ENCODE data around the gene SUPT6H. TPM values are rescaled to one million over a fixed set of nuclear protein-coding genes. Genes with fewer than 3 reads are reported as not detected.
"Not testable (repeated sequence)": the region's sequence is repeated elsewhere in the genome, so short reads cannot be mapped to it uniquely, and the experiment has no call there.

The SUPT6H gene
- total RNA-seq, 1 donor from 2014 or later = 62.4 TPM

DNA sequence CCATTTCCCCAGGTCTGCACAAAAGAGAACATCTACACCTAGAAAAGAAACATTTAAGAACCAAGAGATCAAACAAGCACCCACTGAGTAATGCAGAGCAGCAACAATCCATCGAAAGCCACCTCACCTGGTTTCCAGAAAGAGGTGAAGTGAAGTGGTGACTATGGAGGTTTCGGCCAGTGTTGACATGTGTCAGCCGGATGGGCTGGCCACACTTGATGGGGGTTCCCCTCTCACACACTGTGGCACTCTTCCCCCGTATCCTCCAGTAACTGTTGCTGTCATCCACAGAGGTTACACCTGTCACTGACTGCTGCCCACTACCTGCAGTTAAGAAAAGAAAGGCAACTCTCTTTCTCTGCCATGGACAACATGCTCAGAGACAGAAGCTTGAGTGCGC lies 6.8 kb upstream of the SUPT6H start:
- no peaks in the 10 kb centered on the region for H3K27me3 ChIP-seq
- H3K4me1 ChIP-seq = no peaks in the 10 kb centered on the region
- no peak for DNase-seq
- no peaks in the 10 kb centered on the region for H3K9me3 ChIP-seq
- H3K4me3 ChIP-seq = no peak overlapping the region
- no peak overlapping the region for H3K27ac ChIP-seq
- intact Hi-C loops (cut with DNase I) = no loop called here
- no peak for ATAC-seq
- TF ChIP-seq, protein P1, sequence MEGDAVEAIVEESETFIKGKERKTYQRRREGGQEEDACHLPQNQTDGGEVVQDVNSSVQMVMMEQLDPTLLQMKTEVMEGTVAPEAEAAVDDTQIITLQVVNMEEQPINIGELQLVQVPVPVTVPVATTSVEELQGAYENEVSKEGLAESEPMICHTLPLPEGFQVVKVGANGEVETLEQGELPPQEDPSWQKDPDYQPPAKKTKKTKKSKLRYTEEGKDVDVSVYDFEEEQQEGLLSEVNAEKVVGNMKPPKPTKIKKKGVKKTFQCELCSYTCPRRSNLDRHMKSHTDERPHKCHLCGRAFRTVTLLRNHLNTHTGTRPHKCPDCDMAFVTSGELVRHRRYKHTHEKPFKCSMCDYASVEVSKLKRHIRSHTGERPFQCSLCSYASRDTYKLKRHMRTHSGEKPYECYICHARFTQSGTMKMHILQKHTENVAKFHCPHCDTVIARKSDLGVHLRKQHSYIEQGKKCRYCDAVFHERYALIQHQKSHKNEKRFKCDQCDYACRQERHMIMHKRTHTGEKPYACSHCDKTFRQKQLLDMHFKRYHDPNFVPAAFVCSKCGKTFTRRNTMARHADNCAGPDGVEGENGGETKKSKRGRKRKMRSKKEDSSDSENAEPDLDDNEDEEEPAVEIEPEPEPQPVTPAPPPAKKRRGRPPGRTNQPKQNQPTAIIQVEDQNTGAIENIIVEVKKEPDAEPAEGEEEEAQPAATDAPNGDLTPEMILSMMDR (IDR thresholded peaks at IDR 0.05) = no peak
- peaks cover 50% of the 10 kb centered on the region for H3K36me3 ChIP-seq

DNA sequence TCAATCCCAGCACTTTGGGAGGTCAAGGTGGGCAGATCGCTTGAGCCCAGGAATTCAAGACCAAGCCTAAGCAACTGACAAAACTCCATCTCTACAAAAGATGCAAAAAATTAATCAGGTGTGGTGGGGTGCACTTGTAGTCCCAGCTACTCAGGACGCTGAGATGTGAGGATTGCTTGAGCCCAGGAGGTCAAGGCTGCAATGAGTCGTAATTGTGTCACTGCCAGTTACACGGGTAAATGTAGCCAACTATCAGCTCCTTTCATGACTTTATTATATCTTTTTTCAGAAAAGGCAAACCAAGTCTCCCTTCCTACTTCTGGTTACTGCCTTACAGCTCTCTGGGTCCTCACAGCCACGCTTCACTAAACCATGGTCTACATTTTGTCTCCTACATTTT lies 4.2 kb upstream of the SUPT6H start:
- H3K27ac ChIP-seq = no peak overlapping the region
- DNase-seq (no peak), ATAC-seq (no peak)
- intact Hi-C loops (cut with DNase I) = no loop called here
- no peaks in the 10 kb centered on the region for H3K27me3 ChIP-seq
- TF ChIP-seq, protein P1 (IDR thresholded peaks at IDR 0.05) = no peak
- no peak overlapping the region for H3K4me3 ChIP-seq
- H3K9me3 ChIP-seq = no peaks in the 10 kb centered on the region
- peaks cover 9% of the 10 kb centered on the region for H3K4me1 ChIP-seq
- peaks cover 26% of the 10 kb centered on the region for H3K36me3 ChIP-seq

DNA sequence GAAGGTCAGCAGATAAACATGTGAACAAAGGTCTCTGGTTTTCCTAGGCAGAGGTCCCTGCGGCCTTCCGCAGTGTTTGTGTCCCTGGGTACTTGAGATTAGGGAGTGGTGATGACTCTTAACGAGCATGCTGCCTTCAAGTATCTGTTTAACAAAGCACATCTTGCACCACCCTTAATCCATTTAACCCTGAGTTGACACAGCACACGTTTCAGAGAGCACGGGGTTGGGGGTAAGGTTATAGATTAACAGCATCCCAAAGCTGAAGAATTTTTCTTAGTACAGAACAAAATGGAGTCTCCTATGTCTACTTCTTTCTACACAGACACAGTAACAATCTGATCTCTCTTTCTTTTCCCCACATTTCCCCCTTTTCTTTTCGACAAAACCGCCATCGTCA lies 3.7 kb upstream of the SUPT6H start:
- intact Hi-C loops (cut with DNase I); H3K27me3 ChIP-seq; ATAC-seq; DNase-seq; H3K9me3 ChIP-seq; H3K4me3 ChIP-seq; H3K27ac ChIP-seq: not testable (repeated sequence)
- H3K4me1 ChIP-seq = peaks cover 15% of the 10 kb centered on the region
- H3K36me3 ChIP-seq = peaks cover 20% of the 10 kb centered on the region

DNA sequence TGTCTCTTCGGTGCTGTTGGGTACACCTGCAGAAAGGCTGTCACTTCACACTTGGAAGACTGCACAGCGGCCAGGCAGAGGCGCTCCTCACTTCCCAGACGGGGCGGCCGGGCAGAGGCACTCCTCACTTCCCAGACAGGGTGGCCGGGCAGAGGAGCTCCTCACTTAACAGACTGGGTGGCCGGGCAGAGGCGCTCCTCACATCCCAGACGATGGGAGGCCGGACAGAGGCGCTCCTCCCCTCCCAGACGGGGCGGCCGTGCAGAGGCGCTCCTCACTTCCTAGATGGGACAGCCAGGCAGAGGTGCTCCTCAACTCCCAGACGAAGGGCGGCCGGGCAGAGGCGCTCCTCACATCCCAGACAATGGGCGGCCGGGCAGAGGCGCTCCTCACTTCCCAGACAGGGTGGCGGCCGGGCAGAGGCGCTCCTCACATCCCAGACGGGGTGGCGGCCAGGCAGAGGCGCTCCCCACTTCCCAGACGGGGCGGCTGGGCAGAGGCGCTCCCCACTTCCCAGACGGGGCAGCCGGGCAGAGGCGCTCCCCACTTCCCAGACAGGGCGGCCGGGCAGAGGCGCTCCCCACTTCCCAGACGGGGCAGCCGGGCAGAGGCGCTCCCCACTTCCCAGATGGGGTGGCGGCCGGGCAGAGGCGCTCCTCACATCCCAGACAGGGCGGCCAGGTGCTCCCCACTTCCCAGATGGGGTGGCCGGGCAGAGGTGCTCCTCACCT lies 3.1 kb upstream of the SUPT6H start:
- H3K27me3 ChIP-seq; H3K9me3 ChIP-seq; H3K27ac ChIP-seq; ATAC-seq; intact Hi-C loops (cut with DNase I); DNase-seq; H3K4me3 ChIP-seq: not testable (repeated sequence)
- Histone ChIP-seq H3K36me3 (peaks cover 16% of the 10 kb centered on the region), H3K4me1 (peaks cover 21% of the 10 kb centered on the region)

DNA sequence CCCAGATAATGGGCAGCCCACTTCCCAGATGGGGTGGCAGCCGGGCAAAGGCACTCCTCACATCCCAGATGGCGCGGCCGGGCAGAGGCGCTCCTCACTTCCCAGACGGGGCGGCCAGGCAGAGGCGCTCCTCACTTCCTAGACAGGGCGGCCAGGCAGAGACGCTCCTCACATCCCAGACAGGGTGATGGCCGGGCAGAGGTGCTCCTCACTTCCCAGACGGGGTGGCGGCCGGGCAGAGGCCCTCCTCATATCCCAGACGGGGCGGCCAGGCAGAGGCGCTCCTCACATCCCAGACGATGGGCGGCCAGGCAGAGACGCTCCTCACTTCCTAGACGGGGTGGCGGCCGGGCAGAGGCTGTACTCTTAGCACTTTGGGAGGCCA lies 2.5 kb upstream of the SUPT6H start:
- ATAC-seq; DNase-seq; intact Hi-C loops (cut with DNase I): not testable (repeated sequence)

DNA sequence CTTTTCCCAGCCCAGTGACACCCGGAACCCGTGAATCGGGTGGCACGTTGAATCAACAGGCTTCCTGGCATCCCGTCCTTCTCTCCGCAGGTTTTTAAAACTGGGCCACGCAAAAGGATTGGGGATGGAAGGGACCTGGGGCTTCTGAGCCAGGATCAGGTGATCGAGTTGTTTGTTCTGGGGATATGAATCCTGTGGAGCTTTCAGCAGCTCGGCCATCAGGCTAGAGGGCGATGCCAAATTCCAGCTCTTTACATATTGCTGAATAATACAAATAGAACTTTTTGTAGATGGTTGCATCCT lies 473 bp downstream of the SUPT6H start:
- Histone ChIP-seq H3K4me3 (peak overlapping the region; percentile 88), H3K27ac (peak overlapping the region; percentile 98), H3K4me1 (peaks cover 36% of the 10 kb centered on the region), H3K9me3 (no peaks in the 10 kb centered on the region), H3K27me3 (no peaks in the 10 kb centered on the region), H3K36me3 (peaks cover 29% of the 10 kb centered on the region)
- ATAC-seq = no peak
- no peak for DNase-seq
- TF ChIP-seq, protein P1 (IDR thresholded peaks at IDR 0.05) = no peak
- intact Hi-C loops (cut with DNase I) = no loop called here

More for the DNA sequence above, 2.5 kb upstream of the SUPT6H start:
- Histone ChIP-seq H3K4me1 (peaks cover 27% of the 10 kb centered on the region), H3K36me3 (peaks cover 19% of the 10 kb centered on the region)
- H3K4me3 ChIP-seq, H3K27ac ChIP-seq, H3K27me3 ChIP-seq, H3K9me3 ChIP-seq: not testable (repeated sequence)

DNA sequence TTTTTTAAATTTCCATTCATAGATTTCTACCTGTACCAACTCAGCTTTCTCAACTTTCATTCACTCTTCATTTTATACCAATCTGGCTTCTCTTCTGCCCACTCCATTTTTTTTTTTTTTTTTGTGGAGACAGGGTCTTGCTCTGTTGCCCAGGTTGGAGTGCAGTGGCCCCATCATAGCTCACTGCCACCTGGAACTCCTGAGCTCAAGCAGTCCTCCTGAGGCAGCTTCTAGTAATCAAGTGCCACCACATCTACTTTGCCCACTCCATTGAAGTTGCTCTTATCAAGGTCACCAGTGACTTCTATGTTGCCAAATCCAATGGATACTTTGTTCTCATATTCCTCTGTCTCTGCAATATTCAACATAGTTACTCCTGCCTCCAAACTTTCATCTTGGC lies 1.7 kb downstream of the SUPT6H start:
- peaks cover 32% of the 10 kb centered on the region for H3K36me3 ChIP-seq
- no peak for ATAC-seq
- DNase-seq = no peak
- H3K27ac ChIP-seq = no peak overlapping the region
- intact Hi-C loops (cut with DNase I) = no loop called here
- H3K9me3 ChIP-seq = no peaks in the 10 kb centered on the region
- no peaks in the 10 kb centered on the region for H3K27me3 ChIP-seq
- H3K4me1 ChIP-seq = peaks cover 36% of the 10 kb centered on the region
- H3K4me3 ChIP-seq = no peak overlapping the region
- TF ChIP-seq, protein P1 (IDR thresholded peaks at IDR 0.05) = no peak

All from upper lobe of right lung (tissue), 1 donor.